Measurements from ENCODE around the gene GC.

- TF ChIP-seq CTCF (IDR thresholded peaks at IDR 0.05): no peak
- no peak for TF ChIP-seq EZH2 (IDR thresholded peaks at IDR 0.05)
Measured at GRCh38 chr4:71692963-71693362, 90.9 kb downstream of the GC start.

Measured in neural progenitor cell (in vitro differentiated cells).